ENCODE measurements around the gene ADGRL4.

GRCh38 chr1:78911956-78912880 is 94.3 kb downstream of the ADGRL4 start:
- TF ChIP-seq CTCF (IDR thresholded peaks at IDR 0.05; ENCODE audit: low read length): no peak
- no peak for TF ChIP-seq EZH2phosphoT487 (IDR thresholded peaks at IDR 0.05; ENCODE audit: low read length)
- TF ChIP-seq EZH2 (optimal IDR thresholded peaks at IDR 0.05; ENCODE audit: low read depth, low read length): no peak

All from MM.1S (cell line).